Mammary epithelial cell (primary cell): ENCODE data around the gene PSORS1C1.

Experiments
- EZH2 ChIP-seq: IDR thresholded peaks from 2 replicates; pipeline ENCODE4 v1.6.1; 2012; ENCODE audit warnings: low read length, inconsistent platforms, borderline replicate concordance
- TF ChIP-seq, protein P1 (sequence below), 2 donors: IDR thresholded peaks in 1 of 2; conservative IDR thresholded peaks in 1 of 2; 2 replicates each; pipeline ENCODE4 v1.5.1; 2011 to 2012; ENCODE audit warnings: inconsistent platforms in 2 of 2, low read length in 2 of 2, mild to moderate bottlenecking in 2 of 2, control low read depth in 1 of 2, low read depth in 1 of 2; ENCODE audit not compliant: insufficient read depth in 1 of 2; ENCODE audit errors: extremely low read depth in 1 of 2

DNA sequence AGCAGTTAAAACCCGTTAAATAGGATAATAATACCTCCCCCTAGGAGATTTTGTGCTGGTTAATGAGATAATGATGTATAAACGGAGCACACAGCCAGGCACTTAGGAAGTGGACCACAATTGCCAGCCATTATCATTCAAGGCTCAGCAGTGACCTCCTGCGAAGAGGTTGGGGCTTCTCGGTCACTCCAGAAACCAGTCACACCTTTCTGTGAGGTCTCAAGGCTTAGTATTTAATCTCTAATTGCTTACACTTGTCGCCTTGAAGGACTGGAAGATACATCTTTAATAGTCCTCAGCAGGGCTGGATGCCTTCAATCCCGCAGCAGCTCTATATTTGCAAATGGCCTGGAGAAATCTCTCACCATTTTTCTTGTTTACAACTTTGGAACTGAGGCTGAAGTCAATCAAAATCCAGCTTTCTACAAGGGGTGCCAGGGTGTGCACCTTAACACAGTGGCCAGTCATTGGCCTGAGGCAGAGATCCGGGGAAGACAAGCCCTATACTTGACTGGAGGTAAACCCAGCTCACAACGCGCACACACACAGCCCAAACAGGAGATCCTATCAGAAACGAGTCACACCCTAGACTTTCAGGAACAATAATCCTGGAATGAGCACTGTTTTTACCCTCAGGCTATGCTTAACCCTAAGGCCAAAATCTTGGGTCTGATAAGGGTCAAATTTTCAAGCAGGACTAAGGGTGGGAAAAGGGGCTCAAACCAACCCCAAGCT, 54.7 kb downstream of the PSORS1C1 start:
- TF ChIP-seq, protein P1, sequence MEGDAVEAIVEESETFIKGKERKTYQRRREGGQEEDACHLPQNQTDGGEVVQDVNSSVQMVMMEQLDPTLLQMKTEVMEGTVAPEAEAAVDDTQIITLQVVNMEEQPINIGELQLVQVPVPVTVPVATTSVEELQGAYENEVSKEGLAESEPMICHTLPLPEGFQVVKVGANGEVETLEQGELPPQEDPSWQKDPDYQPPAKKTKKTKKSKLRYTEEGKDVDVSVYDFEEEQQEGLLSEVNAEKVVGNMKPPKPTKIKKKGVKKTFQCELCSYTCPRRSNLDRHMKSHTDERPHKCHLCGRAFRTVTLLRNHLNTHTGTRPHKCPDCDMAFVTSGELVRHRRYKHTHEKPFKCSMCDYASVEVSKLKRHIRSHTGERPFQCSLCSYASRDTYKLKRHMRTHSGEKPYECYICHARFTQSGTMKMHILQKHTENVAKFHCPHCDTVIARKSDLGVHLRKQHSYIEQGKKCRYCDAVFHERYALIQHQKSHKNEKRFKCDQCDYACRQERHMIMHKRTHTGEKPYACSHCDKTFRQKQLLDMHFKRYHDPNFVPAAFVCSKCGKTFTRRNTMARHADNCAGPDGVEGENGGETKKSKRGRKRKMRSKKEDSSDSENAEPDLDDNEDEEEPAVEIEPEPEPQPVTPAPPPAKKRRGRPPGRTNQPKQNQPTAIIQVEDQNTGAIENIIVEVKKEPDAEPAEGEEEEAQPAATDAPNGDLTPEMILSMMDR (conservative IDR thresholded peaks at IDR 0.05 in 1 of 2, IDR thresholded peaks at IDR 0.05 in 1 of 2; ENCODE audit: extremely low read depth in 1 of 2, insufficient read depth in 1 of 2, low read depth in 1 of 2, low read length in 2 of 2): no peak
- no peak for TF ChIP-seq EZH2
